ENCODE data around the gene ITGAE. TPM values are rescaled to one million over a fixed set of nuclear protein-coding genes. Genes with fewer than 3 reads are reported as not detected.

ITGAE gene, protein sequence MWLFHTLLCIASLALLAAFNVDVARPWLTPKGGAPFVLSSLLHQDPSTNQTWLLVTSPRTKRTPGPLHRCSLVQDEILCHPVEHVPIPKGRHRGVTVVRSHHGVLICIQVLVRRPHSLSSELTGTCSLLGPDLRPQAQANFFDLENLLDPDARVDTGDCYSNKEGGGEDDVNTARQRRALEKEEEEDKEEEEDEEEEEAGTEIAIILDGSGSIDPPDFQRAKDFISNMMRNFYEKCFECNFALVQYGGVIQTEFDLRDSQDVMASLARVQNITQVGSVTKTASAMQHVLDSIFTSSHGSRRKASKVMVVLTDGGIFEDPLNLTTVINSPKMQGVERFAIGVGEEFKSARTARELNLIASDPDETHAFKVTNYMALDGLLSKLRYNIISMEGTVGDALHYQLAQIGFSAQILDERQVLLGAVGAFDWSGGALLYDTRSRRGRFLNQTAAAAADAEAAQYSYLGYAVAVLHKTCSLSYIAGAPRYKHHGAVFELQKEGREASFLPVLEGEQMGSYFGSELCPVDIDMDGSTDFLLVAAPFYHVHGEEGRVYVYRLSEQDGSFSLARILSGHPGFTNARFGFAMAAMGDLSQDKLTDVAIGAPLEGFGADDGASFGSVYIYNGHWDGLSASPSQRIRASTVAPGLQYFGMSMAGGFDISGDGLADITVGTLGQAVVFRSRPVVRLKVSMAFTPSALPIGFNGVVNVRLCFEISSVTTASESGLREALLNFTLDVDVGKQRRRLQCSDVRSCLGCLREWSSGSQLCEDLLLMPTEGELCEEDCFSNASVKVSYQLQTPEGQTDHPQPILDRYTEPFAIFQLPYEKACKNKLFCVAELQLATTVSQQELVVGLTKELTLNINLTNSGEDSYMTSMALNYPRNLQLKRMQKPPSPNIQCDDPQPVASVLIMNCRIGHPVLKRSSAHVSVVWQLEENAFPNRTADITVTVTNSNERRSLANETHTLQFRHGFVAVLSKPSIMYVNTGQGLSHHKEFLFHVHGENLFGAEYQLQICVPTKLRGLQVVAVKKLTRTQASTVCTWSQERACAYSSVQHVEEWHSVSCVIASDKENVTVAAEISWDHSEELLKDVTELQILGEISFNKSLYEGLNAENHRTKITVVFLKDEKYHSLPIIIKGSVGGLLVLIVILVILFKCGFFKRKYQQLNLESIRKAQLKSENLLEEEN
- polyA plus RNA-seq (2013) = 66.1 TPM

DNA sequence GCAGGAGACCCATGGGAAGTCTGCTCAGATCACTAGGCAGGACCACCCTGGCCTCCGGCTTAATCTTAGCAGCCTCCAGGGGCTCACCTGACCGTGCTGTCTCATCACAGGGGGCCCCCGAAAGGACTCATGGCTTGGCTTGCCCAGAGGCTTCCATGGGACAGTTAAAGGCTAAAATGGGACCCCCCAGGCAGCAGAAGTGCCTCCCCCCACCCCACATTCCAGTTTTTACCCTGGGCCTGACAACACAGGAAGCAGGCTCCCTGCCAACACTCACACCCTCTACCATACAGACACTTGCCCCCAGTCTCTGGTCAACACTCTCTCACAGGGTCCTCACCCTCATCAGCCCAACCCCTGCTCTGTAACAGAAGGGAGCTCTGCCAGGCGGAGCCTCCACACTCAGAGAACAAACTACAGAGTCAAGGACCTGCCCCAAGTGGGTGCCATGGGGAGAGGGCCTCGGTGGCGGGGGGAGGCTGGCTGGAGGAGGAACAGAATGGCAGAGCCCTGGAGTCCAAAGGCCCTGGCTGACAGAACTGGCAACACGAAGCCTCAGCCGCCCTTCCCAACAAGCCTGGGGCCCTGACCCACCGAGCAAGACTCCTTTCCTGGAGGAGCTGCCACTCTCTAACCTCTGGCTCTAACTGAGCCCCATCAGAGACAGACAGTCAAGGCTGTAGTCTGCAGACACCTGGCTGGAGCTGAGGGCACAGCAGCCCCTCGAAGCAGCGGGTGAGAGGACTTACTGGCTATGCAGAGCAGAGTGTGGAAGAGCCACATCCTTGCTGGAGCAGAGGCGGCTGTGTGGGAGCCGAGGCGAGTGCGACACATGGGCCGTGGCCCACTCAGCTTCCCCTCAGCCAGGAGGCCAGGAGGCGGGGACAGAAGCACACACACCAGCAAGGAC lies at the start of gene ITGAE:
TSS of gene ITGAE (minus strand) at position 827 of the 910 bp plus-strand sequence. CDS start at position 783, 44 bp downstream.
- Histone ChIP-seq H3K4me3 (ENCODE audit: control insufficient read depth in 1 of 7, extremely low read depth in 1 of 7, insufficient read depth in 4 of 7, low read depth in 2 of 7, low read length in 6 of 7) (no peak within 1 kb of the TSS), H3K9me3 (ENCODE audit: control extremely low read depth in 1 of 5, control insufficient read depth in 4 of 5, insufficient read depth in 2 of 5, low read depth in 1 of 5, low read length in 4 of 5) (no peaks in the 10 kb centered on the region), H3K4me1 (ENCODE audit: control extremely low read depth in 1 of 4, control insufficient read depth in 4 of 4, insufficient read depth in 4 of 4, low read length in 3 of 4) (peaks cover 2 to 41% (median 22%) of the 10 kb centered on the region in 4 experiments), H3K27ac (ENCODE audit: insufficient read depth in 1 of 2, low read depth in 1 of 2, low read length in 2 of 2, poor library complexity in 1 of 2, severe bottlenecking in 2 of 2) (no peak within 1 kb of the TSS), H3K27me3 (replicated peaks in 2 of 5; ENCODE audit: control insufficient read depth in 4 of 5, insufficient read depth in 5 of 5, low read length in 4 of 5) (no peaks in the 10 kb centered on the region), H3K36me3 (ENCODE audit: control insufficient read depth in 4 of 4, insufficient read depth in 4 of 4, low read length in 3 of 4) (peaks cover 0 to 10% (median 2%) of the 10 kb centered on the region in 4 experiments)
- POLR2A ChIA-PET = interaction anchor here (0.7 kb wide), 1 partner anchor 16 kb away, joined by 5 read pairs; no protein-coding TSS in a partner anchor
- CTCF ChIA-PET = interaction anchor here (0.8 to 3.4 kb wide), 5 partner anchors 9 to 64 kb away, joined by 3 to 14 read pairs (median 5); no protein-coding TSS in a partner anchor
- no peak for DNase-seq
- 97% methylated on average over 9 of the region's 17 CpGs for WGBS (ENCODE audit: insufficient coverage)

DNA sequence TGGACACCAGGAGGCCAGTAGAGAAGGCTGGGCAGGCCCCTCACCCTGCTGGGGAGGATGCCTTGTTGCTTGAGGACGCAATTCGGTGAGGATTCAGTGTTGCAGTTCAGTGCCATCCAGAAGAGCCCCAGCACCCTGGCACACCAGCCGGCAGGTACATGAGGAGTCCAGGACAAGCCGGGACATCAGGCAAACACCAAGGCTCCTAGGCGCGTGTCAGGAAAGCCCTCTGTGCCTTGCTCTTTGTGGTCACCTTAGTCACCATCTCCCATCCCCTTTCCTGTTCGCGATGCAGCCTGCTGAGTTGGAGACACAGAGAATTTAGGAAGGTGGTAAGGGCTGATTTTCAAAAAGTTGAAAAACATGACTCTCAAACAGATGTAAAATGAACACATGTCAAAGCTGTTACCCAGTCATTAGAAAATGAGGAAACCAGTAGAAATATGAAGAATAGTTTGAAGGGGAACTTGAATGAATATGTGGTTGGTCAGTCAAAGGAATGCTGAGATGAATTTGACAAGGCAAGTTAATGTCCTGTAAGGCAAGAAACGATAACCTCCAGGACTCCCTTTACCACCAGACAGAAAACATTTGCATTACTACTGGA lies 47.3 kb upstream of the ITGAE start:
- H3K4me3 ChIP-seq (ENCODE audit: control insufficient read depth in 1 of 7, extremely low read depth in 1 of 7, insufficient read depth in 4 of 7, low read depth in 2 of 7, low read length in 6 of 7) = no peak overlapping the region

DNA sequence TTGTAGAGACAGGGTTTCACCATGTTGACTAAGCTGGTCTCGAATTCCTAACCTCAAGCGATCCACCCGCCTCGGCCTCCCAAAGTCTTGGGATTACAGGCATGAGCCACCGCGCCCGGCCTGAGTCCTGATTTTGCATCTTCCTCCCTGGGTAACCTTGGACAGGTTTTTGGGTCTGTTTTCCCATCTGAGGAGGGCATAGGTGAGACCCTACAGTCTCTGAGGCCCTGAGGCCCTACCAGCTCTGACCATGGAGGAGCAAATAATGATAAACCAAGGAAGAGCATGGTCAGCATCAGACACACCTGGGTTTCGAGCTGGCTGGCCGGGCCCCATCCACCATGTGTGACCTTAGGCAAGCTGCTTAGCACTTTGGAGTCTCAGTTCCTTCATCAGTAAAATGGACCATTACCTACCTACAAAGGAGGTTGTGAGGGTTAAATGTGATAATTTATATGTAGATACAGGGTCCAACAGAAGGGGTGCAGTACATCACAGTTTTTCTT lies 46.2 kb upstream of the ITGAE start:
- WGBS (ENCODE audit: insufficient coverage) = 93% methylated on average over 5 of the region's 9 CpGs
- CTCF ChIA-PET = interaction anchor here (0.6 to 2.4 kb wide), 5 partner anchors 9 to 1020 kb away, joined by 3 to 7 read pairs (median 4); no protein-coding TSS in a partner anchor
- no peak for DNase-seq
- POLR2A ChIA-PET = no interaction called here
- no peaks in the 10 kb centered on the region for H3K9me3 ChIP-seq (ENCODE audit: control extremely low read depth in 1 of 5, control insufficient read depth in 4 of 5, insufficient read depth in 2 of 5, low read depth in 1 of 5, low read length in 4 of 5)
- H3K4me1 ChIP-seq (ENCODE audit: control extremely low read depth in 1 of 4, control insufficient read depth in 4 of 4, insufficient read depth in 4 of 4, low read length in 3 of 4) = peaks cover 3 to 22% (median 19%) of the 10 kb centered on the region in 4 experiments
- H3K4me3 ChIP-seq (ENCODE audit: control insufficient read depth in 1 of 7, extremely low read depth in 1 of 7, insufficient read depth in 4 of 7, low read depth in 2 of 7, low read length in 6 of 7) = no peak overlapping the region
- no peak overlapping the region for H3K27ac ChIP-seq (ENCODE audit: insufficient read depth in 1 of 2, low read depth in 1 of 2, low read length in 2 of 2, poor library complexity in 1 of 2, severe bottlenecking in 2 of 2)
- H3K36me3 ChIP-seq (ENCODE audit: control insufficient read depth in 4 of 4, insufficient read depth in 4 of 4, low read length in 3 of 4) = peaks cover 0 to 10% (median 7%) of the 10 kb centered on the region in 4 experiments
- H3K27me3 ChIP-seq (replicated peaks in 2 of 5; ENCODE audit: control insufficient read depth in 4 of 5, insufficient read depth in 5 of 5, low read length in 4 of 5) = no peaks in the 10 kb centered on the region

More for the DNA sequence above, 47.3 kb upstream of the ITGAE start:
- Histone ChIP-seq H3K27me3 (replicated peaks in 2 of 5; ENCODE audit: control insufficient read depth in 4 of 5, insufficient read depth in 5 of 5, low read length in 4 of 5) (no peaks in the 10 kb centered on the region), H3K9me3 (ENCODE audit: control extremely low read depth in 1 of 5, control insufficient read depth in 4 of 5, insufficient read depth in 2 of 5, low read depth in 1 of 5, low read length in 4 of 5) (no peaks in the 10 kb centered on the region), H3K27ac (ENCODE audit: insufficient read depth in 1 of 2, low read depth in 1 of 2, low read length in 2 of 2, poor library complexity in 1 of 2, severe bottlenecking in 2 of 2) (no peak overlapping the region), H3K4me1 (ENCODE audit: control extremely low read depth in 1 of 4, control insufficient read depth in 4 of 4, insufficient read depth in 4 of 4, low read length in 3 of 4) (peaks cover 3 to 22% (median 19%) of the 10 kb centered on the region in 4 experiments), H3K36me3 (ENCODE audit: control insufficient read depth in 4 of 4, insufficient read depth in 4 of 4, low read length in 3 of 4) (no peaks in the 10 kb centered on the region)
- WGBS (ENCODE audit: insufficient coverage) = 71% methylated on average over 7 of the region's 9 CpGs
- peak in 2 of 3 donors; percentile 10 to 21 for DNase-seq
- CTCF ChIA-PET = no interaction called here
- POLR2A ChIA-PET = no interaction called here

DNA sequence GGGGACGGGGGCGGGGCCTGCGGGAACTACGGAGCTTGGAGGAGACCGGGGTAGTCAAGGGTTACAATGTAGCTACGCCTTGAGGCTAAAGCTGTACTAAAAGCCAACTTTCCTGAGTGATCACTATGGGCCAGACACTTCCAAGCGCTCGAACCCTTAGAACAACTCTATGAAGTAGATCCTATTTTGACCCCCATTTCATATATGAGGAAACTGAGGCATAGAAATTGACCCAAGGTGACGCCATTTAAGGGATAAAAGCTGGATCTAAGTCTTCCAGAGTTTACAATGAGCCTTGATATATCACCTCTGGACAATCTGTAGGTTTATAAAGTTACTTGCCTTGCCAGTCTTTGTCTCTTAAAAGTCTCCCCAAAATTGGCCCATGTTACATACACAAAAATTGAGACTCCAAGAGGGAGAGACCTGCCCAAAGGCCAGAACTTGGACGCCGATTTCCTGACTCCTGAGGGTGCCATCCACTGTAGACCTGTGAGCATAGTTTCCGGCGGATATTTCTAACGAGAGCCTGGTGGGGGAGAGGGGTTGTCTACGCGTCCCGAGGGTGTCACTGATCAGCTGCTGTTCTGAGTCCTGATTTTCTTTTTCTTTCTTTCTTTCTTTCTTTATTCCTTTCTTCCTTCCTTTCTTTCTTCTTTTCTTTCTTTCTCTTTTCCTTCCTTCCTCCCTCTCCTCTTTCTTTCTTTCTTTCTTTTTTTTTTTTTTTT lies 45.6 kb upstream of the ITGAE start:
- Histone ChIP-seq H3K9me3 (ENCODE audit: control extremely low read depth in 1 of 5, control insufficient read depth in 4 of 5, insufficient read depth in 2 of 5, low read depth in 1 of 5, low read length in 4 of 5) (no peaks in the 10 kb centered on the region), H3K27me3 (replicated peaks in 2 of 5; ENCODE audit: control insufficient read depth in 4 of 5, insufficient read depth in 5 of 5, low read length in 4 of 5) (no peaks in the 10 kb centered on the region), H3K4me1 (ENCODE audit: control extremely low read depth in 1 of 4, control insufficient read depth in 4 of 4, insufficient read depth in 4 of 4, low read length in 3 of 4) (peaks cover 3 to 22% (median 19%) of the 10 kb centered on the region in 4 experiments), H3K27ac (ENCODE audit: insufficient read depth in 1 of 2, low read depth in 1 of 2, low read length in 2 of 2, poor library complexity in 1 of 2, severe bottlenecking in 2 of 2) (no peak overlapping the region), H3K36me3 (ENCODE audit: control insufficient read depth in 4 of 4, insufficient read depth in 4 of 4, low read length in 3 of 4) (peaks cover 0 to 15% (median 12%) of the 10 kb centered on the region in 4 experiments), H3K4me3 (ENCODE audit: control insufficient read depth in 1 of 7, extremely low read depth in 1 of 7, insufficient read depth in 4 of 7, low read depth in 2 of 7, low read length in 6 of 7) (peak overlapping the region in 4 of 7 experiments; percentile 46 to 92 (median 89))
- 18% methylated on average over 10 of the region's 17 CpGs for WGBS (ENCODE audit: insufficient coverage)
- CTCF ChIA-PET = interaction anchor here (0.6 to 4.4 kb wide), 17 partner anchors 10 to 1019 kb away, joined by 3 to 37 read pairs (median 4); no protein-coding TSS in a partner anchor
- DNase-seq = no peak
- POLR2A ChIA-PET = interaction anchor here (0.6 to 1.4 kb wide), 4 partner anchors 16 to 68 kb away, joined by 3 to 5 read pairs (median 3); no protein-coding TSS in a partner anchor

DNA sequence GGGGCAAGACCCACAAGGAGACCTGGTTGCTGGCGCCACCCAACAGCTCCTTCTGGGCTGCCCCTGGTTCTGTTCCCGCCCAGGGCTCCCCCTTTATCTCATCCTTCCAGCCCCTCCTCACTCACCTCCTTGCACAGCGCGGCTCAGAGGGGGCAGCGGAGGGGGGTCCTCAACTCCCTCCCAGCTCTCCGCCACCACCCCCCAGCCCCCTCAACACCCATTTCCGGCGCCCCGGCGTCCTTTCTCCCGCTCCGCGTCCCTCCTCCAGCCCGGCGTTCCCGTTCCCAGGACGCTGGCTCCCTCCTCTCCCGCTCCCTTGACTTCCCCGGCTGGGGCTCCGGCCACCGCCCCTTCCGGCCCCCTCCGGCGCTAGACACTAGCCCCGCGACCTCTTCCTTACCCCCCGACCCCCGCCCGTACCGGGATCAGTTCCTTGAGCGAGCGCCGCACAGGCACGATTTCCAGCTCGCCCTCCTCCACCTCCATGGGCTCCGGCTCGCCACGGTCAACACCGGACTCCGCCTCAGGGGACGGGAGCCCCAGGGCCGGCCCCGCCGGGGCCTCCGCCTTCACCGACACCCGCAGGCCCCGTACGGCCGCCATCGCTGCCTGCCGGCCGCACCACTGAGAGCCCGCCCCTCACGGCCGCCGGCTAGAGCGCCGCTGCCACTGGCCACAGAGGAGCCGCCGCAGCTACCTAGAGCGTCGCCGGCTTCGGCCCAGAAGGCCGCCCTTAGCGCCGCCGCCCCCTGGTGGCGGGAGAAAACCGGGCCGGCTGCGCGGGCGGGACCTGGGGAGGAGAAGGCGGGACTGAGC lies 44.8 kb upstream of the ITGAE start, which contains the start of gene NCBP3:
TSS of gene NCBP3 (minus strand) at position 626 of the 816 bp plus-strand sequence. CDS start at position 603, 23 bp downstream.
- peaks cover 3 to 22% (median 19%) of the 10 kb centered on the region in 4 experiments for H3K4me1 ChIP-seq (ENCODE audit: control extremely low read depth in 1 of 4, control insufficient read depth in 4 of 4, insufficient read depth in 4 of 4, low read length in 3 of 4)

More for the DNA sequence above, 44.8 kb upstream of the ITGAE start, which contains the start of gene NCBP3:
- WGBS (ENCODE audit: insufficient coverage) = 0% methylated on average over 46 of the region's 76 CpGs
- ChIA-PET POLR2A (interaction anchor here (0.5 to 1.4 kb wide), 5 partner anchors 17 to 75 kb away, joined by 3 to 5 read pairs (median 3); no protein-coding TSS in a partner anchor), CTCF (interaction anchor here (0.7 to 4.4 kb wide), 21 partner anchors 9 to 228 kb away, joined by 3 to 37 read pairs (median 4); no protein-coding TSS in a partner anchor)
- DNase-seq = peak; percentile 94 to 97 (median 97)
- peak within 1 kb of the TSS; percentile 82 to 91 for H3K27ac ChIP-seq (ENCODE audit: insufficient read depth in 1 of 2, low read depth in 1 of 2, low read length in 2 of 2, poor library complexity in 1 of 2, severe bottlenecking in 2 of 2)
- peaks cover 0 to 20% (median 15%) of the 10 kb centered on the region in 4 experiments for H3K36me3 ChIP-seq (ENCODE audit: control insufficient read depth in 4 of 4, insufficient read depth in 4 of 4, low read length in 3 of 4)
- H3K27me3 ChIP-seq (replicated peaks in 2 of 5; ENCODE audit: control insufficient read depth in 4 of 5, insufficient read depth in 5 of 5, low read length in 4 of 5) = no peaks in the 10 kb centered on the region
- no peaks in the 10 kb centered on the region for H3K9me3 ChIP-seq (ENCODE audit: control extremely low read depth in 1 of 5, control insufficient read depth in 4 of 5, insufficient read depth in 2 of 5, low read depth in 1 of 5, low read length in 4 of 5)
- H3K4me3 ChIP-seq (ENCODE audit: control insufficient read depth in 1 of 7, extremely low read depth in 1 of 7, insufficient read depth in 4 of 7, low read depth in 2 of 7, low read length in 6 of 7) = peak within 1 kb of the TSS; percentile 79 to 92 (median 88)

Measured in common myeloid progenitor, CD34-positive (primary cell).